CD8-positive, alpha-beta memory T cell (primary cell): Measurements from ENCODE around the gene CAB39L. TPM values are rescaled to one million over a fixed set of nuclear protein-coding genes. Genes with fewer than 3 reads are reported as not detected.

Experiments
- CTCF ChIA-PET: fragments of 350-600 bp; sonication (Branson Sonifier 250); formaldehyde crosslinking; loops from one replicate; lab custom pipeline; 2021; ENCODE audit warnings: antibody characterized with exemption; lab: Charles Lee
- POLR2A ChIA-PET: fragments of 350-600 bp; sonication (Branson Sonifier 250); formaldehyde crosslinking; loops from one replicate; lab custom pipeline; 2021; ENCODE audit warnings: antibody characterized with exemption; lab: Charles Lee
- DNase-seq, 5 donors: peaks; one replicate each; pipeline versions ENCODE4 v3.0.0 to v3.0.0-alpha.2; 2020 to 2022; ENCODE audit warnings: mixed read lengths in 1 of 5
- H3K27ac ChIP-seq: one replicate; pipeline ENCODE4 v1.7.0; 2013; ENCODE audit warnings: low read depth, mild to moderate bottlenecking, low read length, moderate library complexity
- H3K27me3 ChIP-seq: 2 replicates; pipeline ENCODE4 v1.7.0; 2013; ENCODE audit warnings: low read length, mild to moderate bottlenecking; ENCODE audit not compliant: insufficient read depth, poor library complexity, severe bottlenecking
- H3K36me3 ChIP-seq: 2 replicates; pipeline ENCODE4 v1.7.0; 2013; ENCODE audit warnings: mild to moderate bottlenecking, low read length, moderate library complexity; ENCODE audit not compliant: insufficient read depth
- H3K4me1 ChIP-seq: 2 replicates; pipeline ENCODE4 v1.7.0; 2013; ENCODE audit warnings: mild to moderate bottlenecking, low read length, moderate library complexity; ENCODE audit not compliant: insufficient read depth
- H3K4me3 ChIP-seq: 2 replicates; pipeline ENCODE4 v1.7.0; 2013; ENCODE audit warnings: mild to moderate bottlenecking, low read length
- H3K9me3 ChIP-seq: 2 replicates; pipeline ENCODE4 v1.7.0; 2013; ENCODE audit warnings: mild to moderate bottlenecking, low read length
- H3K27ac Mint-ChIP-seq, 8 donors: one replicate each; pipeline ENCODE4 v1.8.0; 2020 to 2021; ENCODE audit warnings: mixed read lengths in 8 of 8, mild to moderate bottlenecking in 6 of 8, inconsistent platforms in 3 of 8, moderate library complexity in 3 of 8
- H3K27me3 Mint-ChIP-seq, 2 donors: one replicate each; pipeline ENCODE4 v1.8.0; 2020 to 2021; ENCODE audit warnings: mixed read lengths in 2 of 2, mild to moderate bottlenecking in 1 of 2, moderate library complexity in 1 of 2
- H3K36me3 Mint-ChIP-seq, 3 donors: one replicate each; pipeline ENCODE4 v1.8.0; 2020 to 2021; ENCODE audit warnings: mixed read lengths in 3 of 3, inconsistent platforms in 1 of 3, mild to moderate bottlenecking in 1 of 3
- H3K4me1 Mint-ChIP-seq, 3 donors: one replicate each; pipeline ENCODE4 v1.8.0; 2020 to 2021; ENCODE audit warnings: mixed read lengths in 3 of 3, inconsistent platforms in 1 of 3, mild to moderate bottlenecking in 1 of 3
- H3K4me3 Mint-ChIP-seq, 7 donors: one replicate each; pipeline ENCODE4 v1.8.0; 2020 to 2021; ENCODE audit warnings: mixed read lengths in 7 of 7, mild to moderate bottlenecking in 6 of 7, moderate library complexity in 4 of 7, inconsistent platforms in 2 of 7
- H3K9me3 Mint-ChIP-seq, 5 donors: one replicate each; pipeline ENCODE4 v1.8.0; 2020 to 2022; ENCODE audit warnings: mixed read lengths in 5 of 5, mild to moderate bottlenecking in 3 of 5, moderate library complexity in 2 of 5, inconsistent platforms in 1 of 5
- polyA plus RNA-seq: library from polyadenylated mRNA; unstranded; fragments of 300-500 nt; fragmentation: Illumina TruSeq; gene quantifications from one replicate; pipeline ENCODE4 v1.2.3, GENCODE V29; 2021
- total RNA-seq, 2 experiments: library from RNA; stranded (reverse); gene quantifications; one replicate each; pipeline ENCODE4 v1.2.3, GENCODE V29; 2021

The CAB39L gene
- total and polyA plus RNA-seq, 3 experiments from 2014 or later, result 4.7 to 7.4 (median 5.8) TPM

DNA sequence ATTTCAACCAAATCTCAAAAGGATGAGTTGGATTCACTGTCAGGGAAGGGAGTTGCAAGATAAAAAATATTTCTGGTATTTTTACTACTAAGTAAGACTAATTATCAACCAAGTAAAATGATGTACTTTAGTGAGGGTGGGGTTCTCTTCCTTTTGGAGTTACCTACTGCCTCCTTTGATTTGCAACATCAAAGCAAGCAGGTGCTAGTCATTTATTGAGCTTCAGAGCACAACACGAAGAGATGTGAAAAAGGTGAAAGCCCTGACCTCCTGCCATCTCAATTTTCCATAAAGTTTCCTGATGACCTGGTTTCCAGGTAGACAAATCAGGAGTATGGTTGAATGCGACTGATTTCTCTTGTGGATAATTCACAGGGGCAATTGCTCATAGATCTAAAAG is 100.1 kb downstream of the CAB39L start:
- Mint-ChIP-seq H3K27me3 (no peaks in the 10 kb centered on the region), H3K27ac (peak overlapping the region in 1 of 8 donors; percentile 9), H3K4me3 (no peak overlapping the region), H3K36me3 (peaks cover 7 to 9% (median 8%) of the 10 kb centered on the region in 3 donors), H3K9me3 (no peaks in the 10 kb centered on the region), H3K4me1 (no peaks in the 10 kb centered on the region)
- no peaks in the 10 kb centered on the region for H3K9me3 ChIP-seq
- CTCF ChIA-PET, result no interaction called here
- H3K27ac ChIP-seq, result no peak overlapping the region
- H3K36me3 ChIP-seq, result no peaks in the 10 kb centered on the region
- no peaks in the 10 kb centered on the region for H3K4me1 ChIP-seq
- no peak for DNase-seq
- POLR2A ChIA-PET, result no interaction called here
- H3K27me3 ChIP-seq, result no peaks in the 10 kb centered on the region
- H3K4me3 ChIP-seq, result no peak overlapping the region

DNA sequence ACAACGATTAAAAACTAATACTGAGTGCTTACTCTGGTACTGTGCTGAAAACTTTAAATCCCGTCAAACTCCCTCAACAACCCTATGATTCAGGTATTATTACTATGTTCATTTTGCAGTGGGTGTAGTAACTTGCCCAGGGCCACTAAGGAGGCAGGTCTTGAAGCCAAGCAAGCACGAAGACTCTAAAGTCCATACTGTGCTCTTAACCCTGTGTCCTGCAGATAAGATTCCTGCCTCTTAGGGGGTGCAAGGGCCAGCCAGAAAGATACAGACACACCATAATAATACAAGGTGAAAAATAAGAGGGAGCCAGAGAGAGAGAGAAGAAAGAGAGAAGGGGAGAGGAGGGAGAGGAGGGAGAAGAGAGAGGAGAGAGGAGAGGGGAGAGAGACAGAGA is 100.6 kb downstream of the CAB39L start:
- Histone ChIP-seq H3K9me3 (no peaks in the 10 kb centered on the region), H3K4me3 (no peak overlapping the region), H3K4me1 (no peaks in the 10 kb centered on the region), H3K27ac (no peak overlapping the region), H3K27me3 (no peaks in the 10 kb centered on the region), H3K36me3 (no peaks in the 10 kb centered on the region)
- ChIA-PET CTCF (no interaction called here), POLR2A (no interaction called here)
- Mint-ChIP-seq H3K27ac (no peak overlapping the region), H3K4me1 (no peaks in the 10 kb centered on the region), H3K9me3 (no peaks in the 10 kb centered on the region), H3K27me3 (no peaks in the 10 kb centered on the region), H3K36me3 (peaks cover 7 to 9% (median 8%) of the 10 kb centered on the region in 3 donors), H3K4me3 (no peak overlapping the region)
- DNase-seq, result no peak

DNA sequence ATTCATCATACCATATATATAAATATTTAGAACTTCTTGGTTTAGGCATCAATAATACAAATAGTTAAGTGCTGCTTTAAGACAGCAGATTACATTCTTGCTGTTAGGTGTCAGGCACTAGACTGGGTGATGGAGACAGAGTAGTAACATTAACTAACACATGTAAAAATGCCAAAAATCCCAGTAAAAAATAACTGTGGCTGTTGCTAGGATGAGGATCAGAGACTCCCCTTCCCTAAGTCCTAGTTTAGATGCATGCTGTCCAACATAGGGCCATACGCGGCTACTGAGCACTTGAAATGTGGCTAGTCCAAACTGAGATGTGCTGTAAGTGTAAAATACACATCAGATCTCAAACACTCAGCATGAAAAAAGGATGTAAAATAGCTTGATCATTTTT is 101.4 kb downstream of the CAB39L start:
- ChIA-PET POLR2A (no interaction called here), CTCF (no interaction called here)

DNA sequence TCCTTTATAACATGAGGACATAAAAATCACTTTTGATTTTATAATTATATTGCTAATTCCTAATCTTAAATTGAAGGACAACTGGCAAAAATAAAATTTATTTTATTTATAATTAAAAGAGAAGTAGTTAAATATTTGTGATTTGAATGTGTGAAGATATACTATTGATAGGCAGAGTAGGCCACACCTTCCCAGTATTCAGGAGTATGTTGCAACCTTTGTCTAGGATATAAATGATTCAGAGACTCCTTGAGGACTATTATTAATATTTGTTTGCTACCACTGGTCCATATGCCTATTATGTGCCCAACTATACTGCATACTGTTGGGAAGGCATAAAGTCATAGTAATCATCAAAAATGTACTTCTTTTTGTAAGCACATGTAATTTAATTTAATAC is 101.9 kb downstream of the CAB39L start:
- DNase-seq, result no peak
- Mint-ChIP-seq H3K4me3 (no peak overlapping the region), H3K9me3 (no peaks in the 10 kb centered on the region), H3K27ac (no peak overlapping the region), H3K36me3 (peaks cover 7 to 9% (median 8%) of the 10 kb centered on the region in 3 donors), H3K27me3 (no peaks in the 10 kb centered on the region), H3K4me1 (no peaks in the 10 kb centered on the region)
- H3K4me3 ChIP-seq, result no peak overlapping the region
- POLR2A ChIA-PET, result no interaction called here
- H3K4me1 ChIP-seq, result no peaks in the 10 kb centered on the region
- no peaks in the 10 kb centered on the region for H3K9me3 ChIP-seq
- no peaks in the 10 kb centered on the region for H3K36me3 ChIP-seq
- CTCF ChIA-PET, result no interaction called here
- H3K27ac ChIP-seq, result no peak overlapping the region
- no peaks in the 10 kb centered on the region for H3K27me3 ChIP-seq

More for the DNA sequence above, 101.4 kb downstream of the CAB39L start:
- Histone ChIP-seq H3K4me3 (no peak overlapping the region), H3K36me3 (no peaks in the 10 kb centered on the region), H3K9me3 (no peaks in the 10 kb centered on the region), H3K27ac (no peak overlapping the region), H3K27me3 (no peaks in the 10 kb centered on the region), H3K4me1 (no peaks in the 10 kb centered on the region)
- H3K9me3 Mint-ChIP-seq, result no peaks in the 10 kb centered on the region
- no peak overlapping the region for H3K27ac Mint-ChIP-seq
- no peak for DNase-seq
- peaks cover 7 to 9% (median 8%) of the 10 kb centered on the region in 3 donors for H3K36me3 Mint-ChIP-seq
- no peaks in the 10 kb centered on the region for H3K4me1 Mint-ChIP-seq
- no peak overlapping the region for H3K4me3 Mint-ChIP-seq
- no peaks in the 10 kb centered on the region for H3K27me3 Mint-ChIP-seq

DNA sequence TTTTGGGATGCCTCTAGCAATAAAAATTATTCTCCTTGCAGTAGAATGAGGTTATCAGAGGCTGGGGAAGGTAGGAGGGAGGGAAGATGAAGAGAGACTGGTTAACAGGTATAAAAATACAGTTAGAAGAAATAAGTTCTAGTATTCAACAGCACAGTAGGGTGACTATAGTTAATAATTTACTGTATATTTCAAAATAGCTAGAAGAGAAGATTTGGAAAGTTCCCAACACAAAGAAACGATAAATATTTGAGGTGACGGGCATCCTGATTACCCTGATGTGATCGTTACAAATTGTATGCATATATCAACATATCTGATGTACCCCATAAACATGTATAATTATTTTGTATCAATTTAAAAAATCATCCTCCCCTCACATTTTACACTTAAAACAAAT is 102.3 kb downstream of the CAB39L start:
- Mint-ChIP-seq H3K4me1 (no peaks in the 10 kb centered on the region), H3K36me3 (peaks cover 7 to 9% (median 8%) of the 10 kb centered on the region in 3 donors), H3K27ac (peak overlapping the region in 1 of 8 donors; percentile 12), H3K4me3 (no peak overlapping the region), H3K27me3 (no peaks in the 10 kb centered on the region), H3K9me3 (no peaks in the 10 kb centered on the region)
- POLR2A ChIA-PET, result no interaction called here
- Histone ChIP-seq H3K4me3 (no peak overlapping the region), H3K4me1 (no peaks in the 10 kb centered on the region), H3K27me3 (no peaks in the 10 kb centered on the region), H3K9me3 (no peaks in the 10 kb centered on the region), H3K27ac (no peak overlapping the region), H3K36me3 (no peaks in the 10 kb centered on the region)
- DNase-seq, result no peak
- CTCF ChIA-PET, result no interaction called here

DNA sequence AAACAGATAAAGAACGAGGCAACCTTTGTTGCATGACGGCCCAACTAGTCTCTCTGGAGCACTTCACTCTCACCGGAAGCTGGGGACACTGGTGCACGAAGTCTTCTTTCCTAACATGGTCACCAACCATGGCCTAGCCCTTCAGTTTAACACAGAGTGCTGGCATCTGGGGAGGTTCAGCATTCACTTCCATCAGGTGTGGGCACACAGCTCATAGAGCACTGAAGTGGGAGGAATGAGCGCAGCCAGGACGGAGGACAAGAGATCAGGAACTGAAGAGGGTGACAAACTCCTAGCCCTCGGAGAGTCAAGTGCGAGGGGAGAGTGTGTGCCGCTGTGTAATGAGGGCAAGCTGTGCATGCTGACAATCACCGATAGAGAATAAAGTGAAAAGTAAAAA is 103.7 kb downstream of the CAB39L start:
- POLR2A ChIA-PET, result no interaction called here
- CTCF ChIA-PET, result no interaction called here

DNA sequence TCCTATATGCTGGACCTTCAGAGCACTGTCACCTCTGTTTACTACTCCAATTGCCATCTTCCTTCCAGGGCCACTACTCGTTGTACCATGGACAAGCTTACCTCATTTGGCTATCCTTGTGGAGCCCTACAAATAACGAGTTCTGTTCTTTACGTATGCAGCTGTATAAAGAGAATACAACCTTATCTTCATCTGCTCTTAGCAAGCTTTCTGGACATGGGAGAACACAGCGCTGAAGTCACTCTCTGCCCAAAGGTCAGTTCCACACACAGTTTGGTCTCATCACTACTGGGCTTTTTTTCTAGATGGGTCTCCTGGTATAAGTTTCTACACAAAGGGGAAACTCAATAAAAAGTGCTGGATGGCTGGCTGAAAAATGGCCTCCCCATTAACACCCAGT is 107.2 kb downstream of the CAB39L start:
- H3K27me3 ChIP-seq, result no peaks in the 10 kb centered on the region
- H3K4me3 Mint-ChIP-seq, result no peak overlapping the region
- ChIA-PET CTCF (no interaction called here), POLR2A (no interaction called here)
- no peaks in the 10 kb centered on the region for H3K9me3 ChIP-seq
- H3K27ac ChIP-seq, result no peak overlapping the region
- no peaks in the 10 kb centered on the region for H3K27me3 Mint-ChIP-seq
- no peak for DNase-seq
- no peak overlapping the region for H3K4me3 ChIP-seq
- H3K9me3 Mint-ChIP-seq, result no peaks in the 10 kb centered on the region
- H3K4me1 Mint-ChIP-seq, result no peaks in the 10 kb centered on the region
- no peaks in the 10 kb centered on the region for H3K4me1 ChIP-seq
- H3K27ac Mint-ChIP-seq, result no peak overlapping the region
- no peaks in the 10 kb centered on the region for H3K36me3 ChIP-seq
- peaks cover 7 to 14% (median 10%) of the 10 kb centered on the region in 3 donors for H3K36me3 Mint-ChIP-seq

More for the DNA sequence above, 103.7 kb downstream of the CAB39L start:
- Mint-ChIP-seq H3K27me3 (no peaks in the 10 kb centered on the region), H3K4me3 (no peak overlapping the region), H3K36me3 (peaks cover 7 to 9% (median 8%) of the 10 kb centered on the region in 3 donors), H3K4me1 (no peaks in the 10 kb centered on the region), H3K27ac (no peak overlapping the region), H3K9me3 (no peaks in the 10 kb centered on the region)
- Histone ChIP-seq H3K27ac (no peak overlapping the region), H3K4me3 (no peak overlapping the region), H3K9me3 (no peaks in the 10 kb centered on the region), H3K36me3 (no peaks in the 10 kb centered on the region), H3K27me3 (no peaks in the 10 kb centered on the region), H3K4me1 (no peaks in the 10 kb centered on the region)
- no peak for DNase-seq

DNA sequence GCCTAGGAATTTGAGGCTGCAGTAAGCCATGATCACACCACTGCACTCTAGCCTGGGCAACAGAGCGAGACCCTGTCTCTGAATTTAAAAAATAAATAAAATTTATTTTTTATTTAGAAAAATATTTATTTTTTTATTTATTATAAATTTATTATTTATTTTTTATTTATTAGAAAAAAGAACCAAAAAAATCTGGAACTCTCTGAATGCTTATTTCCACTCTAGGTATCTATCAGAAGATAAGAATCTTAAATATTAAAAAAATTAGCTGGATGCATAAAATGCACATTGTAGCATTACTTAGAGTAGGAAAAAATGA is 113.4 kb downstream of the CAB39L start:
- POLR2A ChIA-PET, result no interaction called here
- H3K9me3 Mint-ChIP-seq, result no peaks in the 10 kb centered on the region

More for the DNA sequence above, 113.4 kb downstream of the CAB39L start:
- H3K36me3 ChIP-seq, result no peaks in the 10 kb centered on the region
- CTCF ChIA-PET, result no interaction called here
- no peak overlapping the region for H3K27ac ChIP-seq
- H3K27me3 Mint-ChIP-seq, result no peaks in the 10 kb centered on the region
- H3K4me1 ChIP-seq, result no peaks in the 10 kb centered on the region
- H3K4me1 Mint-ChIP-seq, result no peaks in the 10 kb centered on the region
- H3K9me3 ChIP-seq, result no peaks in the 10 kb centered on the region
- no peak overlapping the region for H3K27ac Mint-ChIP-seq
- H3K4me3 ChIP-seq, result no peak overlapping the region
- no peak overlapping the region for H3K4me3 Mint-ChIP-seq
- H3K36me3 Mint-ChIP-seq, result peaks cover 0 to 7% (median 7%) of the 10 kb centered on the region in 3 donors
- no peaks in the 10 kb centered on the region for H3K27me3 ChIP-seq
- no peak for DNase-seq
